HepG2 (cell line): ENCODE results near the gene CDCA4. TPM values are rescaled to one million over a fixed set of nuclear protein-coding genes. Genes with fewer than 3 reads are reported as not detected.

Experiments
- AGO2 ChIP-seq: fragments of 200-400 bp; formaldehyde crosslinking; optimal IDR thresholded peaks from 2 replicates; pipeline ENCODE3; 2017; ENCODE audit warnings: mild to moderate bottlenecking, low read depth, low read length, moderate library complexity
- ATAD3A ChIP-seq: sonication (generic); formaldehyde crosslinking; IDR thresholded peaks from 2 replicates; pipeline ENCODE4 v1.4.0; 2020; ENCODE audit warnings: missing genetic modification reagents
- BRF2 ChIP-seq: sonication (generic); formaldehyde crosslinking; IDR thresholded peaks from 2 replicates; pipeline ENCODE4 v1.8.1; 2022; ENCODE audit warnings: mild to moderate bottlenecking, missing genetic modification reagents
- EP300 ChIP-seq, 3 experiments: sonication (generic) in 1 of 3; formaldehyde crosslinking in 1 of 3; IDR thresholded peaks; 2 replicates each; pipeline versions ENCODE4 v1.5.1 to v1.6.1; 2011 to 2020; ENCODE audit warnings: low read depth in 2 of 3, low read length in 2 of 3, borderline replicate concordance in 1 of 3, improper control_type of control experiment in 1 of 3, mild to moderate bottlenecking in 1 of 3, missing genetic modification reagents in 1 of 3, moderate library complexity in 1 of 3
- MBD4 ChIP-seq: IDR thresholded peaks from 2 replicates; pipeline ENCODE4 v1.6.1; 2012; ENCODE audit warnings: low read length, inconsistent platforms, borderline replicate concordance
- ONECUT2 ChIP-seq: sonication (generic); formaldehyde crosslinking; IDR thresholded peaks from 2 replicates; pipeline ENCODE4 v1.4.0; 2020; ENCODE audit warnings: missing genetic modification reagents
- POLR2AphosphoS5 ChIP-seq: IDR thresholded peaks from 2 replicates; pipeline ENCODE4 v1.6.1; 2012; ENCODE audit warnings: low read depth, low read length
- POLR2G ChIP-seq: fragments of 200-400 bp; formaldehyde crosslinking; IDR thresholded peaks from 2 replicates; pipeline ENCODE4 v1.6.1; 2018; ENCODE audit warnings: mild to moderate bottlenecking, low read depth, low read length, moderate library complexity
- SP1 ChIP-seq, 2 experiments: fragments of 450-650 bp in 1 of 2; sonication (generic) in 1 of 2; formaldehyde crosslinking in 1 of 2; IDR thresholded peaks; 2 replicates each; pipeline versions ENCODE4 v1.4.0 to v1.6.1; 2016 to 2020; ENCODE audit warnings: missing genetic modification reagents in 1 of 2
- SRSF1 ChIP-seq: fragments of 200-400 bp; formaldehyde crosslinking; optimal IDR thresholded peaks from 2 replicates; pipeline ENCODE3; 2017; ENCODE audit warnings: mild to moderate bottlenecking, low read depth, low read length, moderate library complexity
- ZC3H13 ChIP-seq: sonication (generic); formaldehyde crosslinking; IDR thresholded peaks from 2 replicates; pipeline ENCODE4 v1.8.1; 2023; ENCODE audit warnings: mild to moderate bottlenecking, missing genetic modification reagents, moderate library complexity
- ZNF234 ChIP-seq: sonication (generic); formaldehyde crosslinking; conservative IDR thresholded peaks from 2 replicates; pipeline ENCODE4 v1.5.1; 2020; ENCODE audit warnings: mild to moderate bottlenecking, missing genetic modification reagents
- ZNF24 ChIP-seq: fragments of 450-650 bp; IDR thresholded peaks from 2 replicates; pipeline ENCODE4 v1.6.1; 2017; ENCODE audit warnings: antibody characterized with exemption, mild to moderate bottlenecking
- ZNF326 ChIP-seq: sonication (generic); formaldehyde crosslinking; IDR thresholded peaks from 2 replicates; pipeline ENCODE4 v1.4.0; 2020; ENCODE audit warnings: missing genetic modification reagents, borderline replicate concordance
- ZNF34 ChIP-seq: sonication (generic); formaldehyde crosslinking; IDR thresholded peaks from 2 replicates; pipeline ENCODE4 v1.4.0; 2020; ENCODE audit warnings: mild to moderate bottlenecking, missing genetic modification reagents, borderline replicate concordance
- ZNF350 ChIP-seq: sonication (generic); formaldehyde crosslinking; IDR thresholded peaks from 2 replicates; pipeline ENCODE4 v1.4.0; 2020; ENCODE audit warnings: mild to moderate bottlenecking, low read depth, missing genetic modification reagents, borderline replicate concordance
- ZNF615 ChIP-seq: sonication (generic); formaldehyde crosslinking; IDR thresholded peaks from 2 replicates; pipeline ENCODE4 v1.5.0; 2020; ENCODE audit warnings: mild to moderate bottlenecking, missing genetic modification reagents, borderline replicate concordance
- ZSCAN9 ChIP-seq: IDR thresholded peaks from 2 replicates; pipeline ENCODE4 v1.6.1; 2016; ENCODE audit warnings: borderline replicate concordance
- polyA plus RNA-seq, 8 experiments: library from polyadenylated mRNA; depleted of rRNA in 3 of 8; stranded (reverse) in 7 of 8; unstranded in 1 of 8; fragments of >200 nt; fragmentation: Illumina TruSeq in 4 of 8; extraction: Trizol in 4 of 8; gene quantifications; 2 replicates each; pipeline versions ENCODE4 v1.2.1 to v1.2.3, GENCODE V29; 2011 to 2016; ENCODE audit warnings: low read depth in 4 of 8, missing spikeins in 1 of 8, mixed read lengths in 1 of 8; ENCODE audit not compliant: insufficient read depth in 1 of 8
- total RNA-seq, 5 experiments: library from RNA; depleted of rRNA; stranded (reverse); fragments of >200 nt; fragmentation: Illumina TruSeq; extraction: Trizol; gene quantifications; 2 replicates each; pipeline ENCODE4 v1.2.3, GENCODE V29; 2016; ENCODE audit warnings: low read depth in 1 of 5
- TF ChIP-seq, protein P1 (sequence below): sonication (generic); formaldehyde crosslinking; IDR thresholded peaks from 2 replicates; pipeline ENCODE4 v1.4.0; 2020; ENCODE audit warnings: missing genetic modification reagents

CDCA4 gene
- total and polyA plus RNA-seq, 2 of the 13 experiments (the other 11 are each of a cell fraction or from before 2014, with no cell fraction given), result 19.7 to 43.1 TPM

DNA sequence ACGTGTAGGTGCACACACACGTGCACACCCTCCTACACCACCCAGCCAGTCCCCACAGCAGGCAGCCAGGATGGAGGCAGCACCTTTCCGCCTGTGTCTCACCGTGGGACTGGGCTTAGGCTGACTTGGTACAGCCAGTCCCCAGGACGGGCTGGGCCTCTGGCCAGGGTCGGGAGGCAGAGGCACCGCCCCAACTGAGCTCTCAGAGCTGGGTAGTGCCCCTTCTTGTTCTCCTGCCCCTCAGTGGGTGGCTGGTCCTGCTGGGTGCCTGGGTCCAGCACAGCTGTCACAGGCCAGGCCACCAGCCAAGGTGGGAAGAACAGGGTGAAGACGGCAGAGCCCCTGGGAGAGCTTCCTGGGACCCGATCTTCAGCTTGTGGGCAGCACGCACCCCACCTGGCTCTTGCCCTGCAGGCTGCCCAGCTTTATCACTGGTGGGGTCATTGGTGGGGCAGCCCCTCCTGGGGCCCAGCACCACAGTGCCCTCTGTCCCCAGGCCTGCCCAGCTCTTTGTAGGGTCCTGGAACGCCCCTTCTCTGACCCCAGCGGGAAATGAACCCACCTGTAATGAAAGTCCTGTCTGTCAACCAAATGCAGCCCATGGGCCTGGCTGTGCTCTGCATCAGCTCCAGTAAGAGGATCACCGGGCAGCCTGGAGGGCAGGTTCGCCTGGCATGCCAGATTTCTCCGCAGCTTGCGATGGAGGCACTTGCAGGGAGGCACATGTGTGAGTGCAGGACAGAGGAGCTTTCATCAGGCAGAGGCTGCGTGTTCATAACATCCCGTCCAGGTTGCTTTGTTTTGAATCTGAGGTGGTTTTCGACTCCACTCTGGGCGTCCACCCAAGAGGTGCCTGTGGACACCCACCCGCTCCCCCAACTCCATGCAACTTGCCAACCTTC is 14.7 kb downstream of the CDCA4 start (continued):
- no peak for TF ChIP-seq BRF2 (CRISPR knock-in tag)
- TF ChIP-seq, protein P1, sequence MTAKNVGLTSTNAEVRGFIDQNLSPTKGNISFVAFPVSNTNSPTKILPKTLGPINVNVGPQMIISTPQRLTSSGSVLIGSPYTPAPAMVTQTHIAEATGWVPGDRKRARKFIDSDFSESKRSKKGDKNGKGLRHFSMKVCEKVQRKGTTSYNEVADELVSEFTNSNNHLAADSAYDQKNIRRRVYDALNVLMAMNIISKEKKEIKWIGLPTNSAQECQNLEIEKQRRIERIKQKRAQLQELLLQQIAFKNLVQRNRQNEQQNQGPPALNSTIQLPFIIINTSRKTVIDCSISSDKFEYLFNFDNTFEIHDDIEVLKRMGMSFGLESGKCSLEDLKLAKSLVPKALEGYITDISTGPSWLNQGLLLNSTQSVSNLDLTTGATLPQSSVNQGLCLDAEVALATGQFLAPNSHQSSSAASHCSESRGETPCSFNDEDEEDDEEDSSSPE (CRISPR knock-in tag), result no peak
- TF ChIP-seq MBD4, result no peak
- peak; percentile 21; the same call in 1 of the 2 replicates for TF ChIP-seq ZC3H13 (CRISPR knock-in tag)
- TF ChIP-seq ZNF24, result no peak
- no peak for TF ChIP-seq ZNF34
- TF ChIP-seq AGO2, result peak; percentile 93
- no peak for TF ChIP-seq ZNF326 (CRISPR knock-in tag)
- no peak for TF ChIP-seq ZSCAN9 (CRISPR knock-in tag)
- TF ChIP-seq ATAD3A (CRISPR knock-in tag), result no peak
- no peak for TF ChIP-seq SRSF1
- 0 out of 2 replicates have a peak, but pooled peaks have one; percentile 22 for TF ChIP-seq POLR2AphosphoS5
- TF ChIP-seq ZNF234, result no peak
- no peak for TF ChIP-seq SP1 (IDR thresholded peaks at IDR 0.05)
- TF ChIP-seq SP1 (CRISPR knock-in tag; IDR thresholded peaks at IDR 0.05), result no peak
- TF ChIP-seq POLR2G, result 0 out of 2 replicates have a peak, but pooled peaks have one; percentile 26
- TF ChIP-seq ZNF615 (CRISPR knock-in tag), result no peak
- TF ChIP-seq EP300 (IDR thresholded peaks at IDR 0.05; ENCODE audit: low read depth in 2 of 2, low read length in 2 of 2), result no peak
- TF ChIP-seq EP300 (CRISPR knock-in tag; IDR thresholded peaks at IDR 0.05; ENCODE audit: borderline replicate concordance), result no peak
- no peak for TF ChIP-seq ONECUT2 (CRISPR knock-in tag)
- no peak for TF ChIP-seq ZNF350
